ENCODE results near the gene SPG7.

DNA sequence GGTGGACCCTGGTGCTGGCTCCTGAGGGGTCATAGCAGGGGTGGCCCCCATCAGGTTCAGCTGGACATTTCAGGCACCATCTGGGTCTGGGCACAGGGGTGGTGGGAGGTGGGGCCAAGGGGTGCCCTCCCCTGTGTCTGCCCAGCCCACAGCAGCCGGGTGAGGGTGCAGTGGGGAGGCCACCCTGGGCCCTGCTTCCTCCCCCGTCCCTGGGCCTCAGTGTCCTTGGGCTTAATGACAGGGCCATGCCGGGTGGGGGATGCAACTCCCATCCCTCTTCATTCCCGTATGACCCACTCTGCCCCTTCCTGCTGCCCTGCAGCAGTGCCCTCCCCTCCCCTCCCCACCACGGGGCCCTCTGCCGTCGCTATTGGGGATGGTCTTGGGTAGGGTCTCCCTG, 78.0 kb downstream of the SPG7 start:
- TF ChIP-seq, protein P1, sequence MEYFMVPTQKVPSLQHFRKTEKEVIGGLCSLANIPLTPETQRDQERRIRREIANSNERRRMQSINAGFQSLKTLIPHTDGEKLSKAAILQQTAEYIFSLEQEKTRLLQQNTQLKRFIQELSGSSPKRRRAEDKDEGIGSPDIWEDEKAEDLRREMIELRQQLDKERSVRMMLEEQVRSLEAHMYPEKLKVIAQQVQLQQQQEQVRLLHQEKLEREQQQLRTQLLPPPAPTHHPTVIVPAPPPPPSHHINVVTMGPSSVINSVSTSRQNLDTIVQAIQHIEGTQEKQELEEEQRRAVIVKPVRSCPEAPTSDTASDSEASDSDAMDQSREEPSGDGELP (CRISPR knock-in tag; IDR thresholded peaks at IDR 0.05; ENCODE audit: borderline replicate concordance): no peak
- TF ChIP-seq KDM1A (IDR thresholded peaks at IDR 0.05) (no peak), FOXK2 (conservative IDR thresholded peaks at IDR 0.05 in 1 of 2, IDR thresholded peaks at IDR 0.05 in 1 of 2; ENCODE audit: low read depth in 2 of 2) (no peak), BACH1 (tag; IDR thresholded peaks at IDR 0.05) (no peak), BDP1 (IDR thresholded peaks at IDR 0.05; ENCODE audit: insufficient read depth, insufficient read length) (no peak), U2AF2 (optimal IDR thresholded peaks at IDR 0.05; ENCODE audit: low read depth, low read length) (no peak), ZFP36 (IDR thresholded peaks at IDR 0.05; ENCODE audit: low read depth, low read length, partially characterized antibody) (no peak), SIX5 (IDR thresholded peaks at IDR 0.05; ENCODE audit: borderline replicate concordance in 1 of 2, insufficient read depth in 1 of 2, low read depth in 1 of 2, low read length in 2 of 2) (no peak), NFE2 (IDR thresholded peaks at IDR 0.05; ENCODE audit: low read depth) (no peak), IRF2 (CRISPR knock-in tag; IDR thresholded peaks at IDR 0.05) (no peak), KAT7 (CRISPR knock-in tag; IDR thresholded peaks at IDR 0.05; ENCODE audit: borderline replicate concordance) (no peak), CHD2 (IDR thresholded peaks at IDR 0.05; ENCODE audit: low read depth, low read length) (no peak)
- TF ChIP-seq, protein P2, sequence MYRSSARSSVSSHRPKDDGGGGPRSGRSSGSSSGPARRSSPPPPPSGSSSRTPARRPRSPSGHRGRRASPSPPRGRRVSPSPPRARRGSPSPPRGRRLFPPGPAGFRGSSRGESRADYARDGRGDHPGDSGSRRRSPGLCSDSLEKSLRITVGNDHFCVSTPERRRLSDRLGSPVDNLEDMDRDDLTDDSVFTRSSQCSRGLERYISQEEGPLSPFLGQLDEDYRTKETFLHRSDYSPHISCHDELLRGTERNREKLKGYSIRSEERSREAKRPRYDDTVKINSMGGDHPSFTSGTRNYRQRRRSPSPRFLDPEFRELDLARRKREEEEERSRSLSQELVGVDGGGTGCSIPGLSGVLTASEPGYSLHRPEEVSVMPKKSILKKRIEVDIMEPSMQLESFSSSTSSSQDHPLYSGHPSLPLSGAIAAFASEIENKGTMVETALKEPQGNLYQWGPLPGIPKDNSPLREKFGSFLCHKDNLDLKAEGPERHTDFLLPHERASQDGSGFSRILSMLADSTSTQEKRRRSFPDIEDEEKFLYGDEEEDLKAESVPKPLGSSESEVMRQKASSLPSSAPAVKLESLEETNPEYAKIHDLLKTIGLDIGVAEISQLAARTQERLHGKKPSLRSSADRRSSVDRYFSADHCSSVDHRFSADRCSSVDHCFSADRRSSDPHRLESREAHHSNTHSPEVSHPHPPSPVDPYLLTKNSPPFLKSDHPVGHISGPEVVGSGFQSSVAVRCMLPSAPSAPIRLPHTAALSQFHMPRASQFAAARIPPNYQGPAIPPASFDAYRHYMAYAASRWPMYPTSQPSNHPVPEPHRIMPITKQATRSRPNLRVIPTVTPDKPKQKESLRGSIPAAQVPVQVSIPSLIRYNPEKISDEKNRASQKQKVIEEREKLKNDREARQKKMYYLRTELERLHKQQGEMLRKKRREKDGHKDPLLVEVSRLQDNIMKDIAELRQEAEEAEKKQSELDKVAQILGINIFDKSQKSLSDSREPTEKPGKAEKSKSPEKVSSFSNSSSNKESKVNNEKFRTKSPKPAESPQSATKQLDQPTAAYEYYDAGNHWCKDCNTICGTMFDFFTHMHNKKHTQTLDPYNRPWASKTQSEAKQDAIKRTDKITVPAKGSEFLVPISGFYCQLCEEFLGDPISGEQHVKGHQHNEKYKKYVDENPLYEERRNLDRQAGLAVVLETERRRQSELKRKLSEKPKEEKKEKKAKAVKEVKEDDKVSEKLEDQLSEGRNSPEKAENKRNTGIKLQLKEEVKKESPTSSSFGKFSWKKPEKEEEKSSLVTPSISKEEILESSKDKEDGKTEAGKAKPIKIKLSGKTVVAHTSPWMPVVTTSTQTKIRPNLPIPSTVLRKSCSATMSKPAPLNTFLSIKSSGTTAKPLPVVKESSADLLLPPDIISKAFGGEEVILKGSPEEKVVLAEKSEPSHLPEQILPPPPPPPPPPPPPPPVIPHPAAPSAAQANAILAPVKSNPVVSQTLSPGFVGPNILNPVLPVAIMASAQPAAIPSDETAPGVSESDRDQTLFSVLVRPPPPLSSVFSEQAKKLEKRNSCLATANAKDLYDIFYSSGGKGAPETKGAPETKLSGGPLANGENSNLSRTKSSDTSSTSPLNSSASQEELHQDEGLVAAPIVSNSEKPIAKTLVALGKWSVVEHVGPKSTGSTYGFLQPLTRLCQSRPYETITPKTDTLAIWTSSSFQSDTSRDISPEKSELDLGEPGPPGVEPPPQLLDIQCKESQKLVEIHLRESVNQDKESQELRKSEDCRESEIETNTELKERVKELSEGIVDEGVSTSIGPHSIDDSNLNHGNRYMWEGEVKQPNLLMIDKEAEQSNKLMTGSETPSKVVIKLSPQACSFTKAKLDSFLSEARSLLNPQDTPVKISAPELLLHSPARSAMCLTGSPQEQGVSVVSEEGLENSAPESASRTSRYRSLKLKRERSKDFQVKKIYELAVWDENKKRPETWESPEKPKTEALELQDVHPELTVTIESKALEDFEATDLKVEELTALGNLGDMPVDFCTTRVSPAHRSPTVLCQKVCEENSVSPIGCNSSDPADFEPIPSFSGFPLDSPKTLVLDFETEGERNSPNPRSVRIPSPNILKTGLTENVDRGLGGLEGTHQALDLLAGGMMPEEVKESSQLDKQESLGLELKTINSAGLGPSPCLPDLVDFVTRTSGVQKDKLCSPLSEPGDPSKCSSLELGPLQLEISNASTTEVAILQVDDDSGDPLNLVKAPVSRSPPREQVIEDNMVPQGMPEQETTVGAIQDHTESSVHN (IDR thresholded peaks at IDR 0.05; ENCODE audit: borderline replicate concordance in 1 of 2, low read depth in 1 of 2): no peak
- TF ChIP-seq, protein P3, sequence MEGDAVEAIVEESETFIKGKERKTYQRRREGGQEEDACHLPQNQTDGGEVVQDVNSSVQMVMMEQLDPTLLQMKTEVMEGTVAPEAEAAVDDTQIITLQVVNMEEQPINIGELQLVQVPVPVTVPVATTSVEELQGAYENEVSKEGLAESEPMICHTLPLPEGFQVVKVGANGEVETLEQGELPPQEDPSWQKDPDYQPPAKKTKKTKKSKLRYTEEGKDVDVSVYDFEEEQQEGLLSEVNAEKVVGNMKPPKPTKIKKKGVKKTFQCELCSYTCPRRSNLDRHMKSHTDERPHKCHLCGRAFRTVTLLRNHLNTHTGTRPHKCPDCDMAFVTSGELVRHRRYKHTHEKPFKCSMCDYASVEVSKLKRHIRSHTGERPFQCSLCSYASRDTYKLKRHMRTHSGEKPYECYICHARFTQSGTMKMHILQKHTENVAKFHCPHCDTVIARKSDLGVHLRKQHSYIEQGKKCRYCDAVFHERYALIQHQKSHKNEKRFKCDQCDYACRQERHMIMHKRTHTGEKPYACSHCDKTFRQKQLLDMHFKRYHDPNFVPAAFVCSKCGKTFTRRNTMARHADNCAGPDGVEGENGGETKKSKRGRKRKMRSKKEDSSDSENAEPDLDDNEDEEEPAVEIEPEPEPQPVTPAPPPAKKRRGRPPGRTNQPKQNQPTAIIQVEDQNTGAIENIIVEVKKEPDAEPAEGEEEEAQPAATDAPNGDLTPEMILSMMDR (IDR thresholded peaks at IDR 0.05 in 2 of 3, conservative IDR thresholded peaks at IDR 0.05 in 1 of 3; ENCODE audit: insufficient read depth in 2 of 3, low read depth in 1 of 3, low read length in 3 of 3): no peak
